ENCODE measurements around the gene AAK1. TPM values are rescaled to one million over a fixed set of nuclear protein-coding genes. Genes with fewer than 3 reads are reported as not detected.
"Not testable (repeated sequence)": the region's sequence is repeated elsewhere in the genome, so short reads cannot be mapped to it uniquely, and the experiment has no call there.

AAK1 gene
- total RNA-seq, 1 donor from 2014 or later: 108 TPM

DNA sequence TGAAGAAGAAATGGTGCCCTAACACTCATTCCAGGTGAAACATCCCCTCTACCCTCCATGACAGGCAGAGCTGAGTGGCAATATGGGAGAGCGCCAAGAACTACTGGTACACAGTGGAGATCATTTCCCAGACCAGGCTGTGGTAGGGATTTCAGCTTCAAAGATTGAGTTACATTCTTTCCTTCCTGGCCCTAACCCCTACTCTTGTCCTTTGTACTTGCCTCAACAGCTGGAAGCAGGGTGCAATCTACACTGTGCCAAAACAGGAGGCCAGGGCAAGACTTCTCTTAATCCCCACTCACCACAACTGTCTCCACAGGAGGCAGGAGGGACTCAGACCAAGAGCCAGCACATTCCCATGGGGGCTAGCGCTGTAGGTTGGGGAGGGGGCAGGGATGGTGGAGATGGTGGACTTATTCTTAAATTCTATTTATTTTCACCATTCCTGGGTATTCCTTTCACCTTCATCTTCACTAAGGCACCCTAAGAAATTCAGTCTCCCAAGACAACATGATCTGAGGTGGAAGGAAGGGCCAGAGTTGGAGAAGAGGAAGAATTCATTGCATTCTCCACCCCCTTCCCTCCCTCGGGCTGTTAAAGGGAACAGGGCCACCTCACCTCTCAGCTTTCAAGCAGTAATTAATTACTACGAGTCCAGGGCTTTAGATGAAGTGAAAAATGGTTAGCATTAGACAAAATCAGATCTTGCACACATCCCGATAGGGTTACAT, 65.9 kb downstream of the AAK1 start:
- FAIRE-seq: no peak
- H3K27ac Mint-ChIP-seq (ENCODE audit: unreplicated experiment): no peak overlapping the region
- H3K4me3 Mint-ChIP-seq (ENCODE audit: unreplicated experiment): peak overlapping the region; percentile 17

DNA sequence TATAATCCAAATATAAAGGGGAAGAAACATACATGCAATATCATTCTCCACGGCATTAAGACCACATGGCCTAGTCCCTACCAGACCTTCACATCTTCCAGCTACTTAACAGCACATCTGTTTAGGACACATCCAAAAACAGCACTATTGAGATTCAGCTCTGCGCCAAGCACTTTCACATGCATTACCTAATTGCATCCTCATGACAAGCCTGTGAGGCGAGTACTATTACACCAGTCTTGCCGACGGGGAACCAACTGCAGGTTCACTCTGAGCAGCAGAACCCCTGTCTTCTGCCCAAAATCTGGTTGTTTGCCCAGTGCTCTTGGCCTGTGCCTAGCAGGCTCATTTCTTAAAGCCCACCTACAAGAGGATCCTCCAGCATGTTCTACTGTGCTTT, 66.7 kb downstream of the AAK1 start:
- no peak overlapping the region for H3K9ac ChIP-seq (ENCODE audit: low read length)
- Mint-ChIP-seq H3K36me3 (ENCODE audit: low read depth, unreplicated experiment) (peaks cover 5% of the 10 kb centered on the region), H3K27me3 (ENCODE audit: low read depth, unreplicated experiment) (no peaks in the 10 kb centered on the region), H3K4me1 (ENCODE audit: low read depth, unreplicated experiment) (peaks cover 64% of the 10 kb centered on the region), H3K27ac (ENCODE audit: unreplicated experiment) (no peak overlapping the region), H3K4me3 (ENCODE audit: unreplicated experiment) (no peak overlapping the region), H3K9me3 (ENCODE audit: unreplicated experiment) (no peaks in the 10 kb centered on the region)
- no peak overlapping the region for H3K4me2 ChIP-seq (ENCODE audit: low read length)
- peaks cover 6% of the 10 kb centered on the region for H3K4me1 ChIP-seq (ENCODE audit: insufficient read depth, low read length)
- no peaks in the 10 kb centered on the region for H3K9me3 ChIP-seq (ENCODE audit: insufficient read depth, low read depth, low read length)
- no peak overlapping the region for H3K4me3 ChIP-seq (ENCODE audit: insufficient read depth, low read depth, low read length)
- H3K36me3 ChIP-seq (ENCODE audit: insufficient read depth, low read length): no peaks in the 10 kb centered on the region
- DNase-seq (ENCODE audit: low read depth): no peak
- no peak overlapping the region for H2AFZ ChIP-seq (ENCODE audit: low read depth, low read length)
- H3K27ac ChIP-seq (ENCODE audit: low read depth, low read length): no peak overlapping the region
- H3K79me2 ChIP-seq (ENCODE audit: insufficient read depth, low read length): peaks cover 88% of the 10 kb centered on the region
- H3K27me3 ChIP-seq (ENCODE audit: insufficient read depth, low read length): no peaks in the 10 kb centered on the region
- no peak for FAIRE-seq
- peaks cover 85% of the 10 kb centered on the region for H4K20me1 ChIP-seq (ENCODE audit: insufficient read depth, low read length)
- TF ChIP-seq, protein P1, sequence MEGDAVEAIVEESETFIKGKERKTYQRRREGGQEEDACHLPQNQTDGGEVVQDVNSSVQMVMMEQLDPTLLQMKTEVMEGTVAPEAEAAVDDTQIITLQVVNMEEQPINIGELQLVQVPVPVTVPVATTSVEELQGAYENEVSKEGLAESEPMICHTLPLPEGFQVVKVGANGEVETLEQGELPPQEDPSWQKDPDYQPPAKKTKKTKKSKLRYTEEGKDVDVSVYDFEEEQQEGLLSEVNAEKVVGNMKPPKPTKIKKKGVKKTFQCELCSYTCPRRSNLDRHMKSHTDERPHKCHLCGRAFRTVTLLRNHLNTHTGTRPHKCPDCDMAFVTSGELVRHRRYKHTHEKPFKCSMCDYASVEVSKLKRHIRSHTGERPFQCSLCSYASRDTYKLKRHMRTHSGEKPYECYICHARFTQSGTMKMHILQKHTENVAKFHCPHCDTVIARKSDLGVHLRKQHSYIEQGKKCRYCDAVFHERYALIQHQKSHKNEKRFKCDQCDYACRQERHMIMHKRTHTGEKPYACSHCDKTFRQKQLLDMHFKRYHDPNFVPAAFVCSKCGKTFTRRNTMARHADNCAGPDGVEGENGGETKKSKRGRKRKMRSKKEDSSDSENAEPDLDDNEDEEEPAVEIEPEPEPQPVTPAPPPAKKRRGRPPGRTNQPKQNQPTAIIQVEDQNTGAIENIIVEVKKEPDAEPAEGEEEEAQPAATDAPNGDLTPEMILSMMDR (IDR thresholded peaks at IDR 0.05; ENCODE audit: insufficient read depth, low read depth, low read length): no peak
- no peak for TF ChIP-seq EZH2 (IDR thresholded peaks at IDR 0.05; ENCODE audit: insufficient read depth, low read length)

More for the DNA sequence above, 65.9 kb downstream of the AAK1 start:
- H3K27me3 Mint-ChIP-seq (ENCODE audit: low read depth, unreplicated experiment): no peaks in the 10 kb centered on the region
- peaks cover 5% of the 10 kb centered on the region for H3K36me3 Mint-ChIP-seq (ENCODE audit: low read depth, unreplicated experiment)
- H3K9me3 Mint-ChIP-seq (ENCODE audit: unreplicated experiment): no peaks in the 10 kb centered on the region
- peaks cover 68% of the 10 kb centered on the region for H3K4me1 Mint-ChIP-seq (ENCODE audit: low read depth, unreplicated experiment)
- H3K4me3 ChIP-seq (ENCODE audit: insufficient read depth, low read depth, low read length): no peak overlapping the region
- H3K27me3 ChIP-seq (ENCODE audit: insufficient read depth, low read length): no peaks in the 10 kb centered on the region
- no peak overlapping the region for H2AFZ ChIP-seq (ENCODE audit: low read depth, low read length)
- peaks cover 90% of the 10 kb centered on the region for H3K79me2 ChIP-seq (ENCODE audit: insufficient read depth, low read length)
- H3K36me3 ChIP-seq (ENCODE audit: insufficient read depth, low read length): no peaks in the 10 kb centered on the region
- no peak overlapping the region for H3K4me2 ChIP-seq (ENCODE audit: low read length)
- H3K9ac ChIP-seq (ENCODE audit: low read length): no peak overlapping the region
- H3K4me1 ChIP-seq (ENCODE audit: insufficient read depth, low read length): peaks cover 13% of the 10 kb centered on the region
- no peak overlapping the region for H3K27ac ChIP-seq (ENCODE audit: low read depth, low read length)
- no peaks in the 10 kb centered on the region for H3K9me3 ChIP-seq (ENCODE audit: insufficient read depth, low read depth, low read length)
- no peak for DNase-seq (ENCODE audit: low read depth)
- peaks cover 86% of the 10 kb centered on the region for H4K20me1 ChIP-seq (ENCODE audit: insufficient read depth, low read length)
- TF ChIP-seq EZH2 (IDR thresholded peaks at IDR 0.05; ENCODE audit: insufficient read depth, low read length): no peak
- TF ChIP-seq, protein P1 (IDR thresholded peaks at IDR 0.05; ENCODE audit: insufficient read depth, low read depth, low read length): no peak

DNA sequence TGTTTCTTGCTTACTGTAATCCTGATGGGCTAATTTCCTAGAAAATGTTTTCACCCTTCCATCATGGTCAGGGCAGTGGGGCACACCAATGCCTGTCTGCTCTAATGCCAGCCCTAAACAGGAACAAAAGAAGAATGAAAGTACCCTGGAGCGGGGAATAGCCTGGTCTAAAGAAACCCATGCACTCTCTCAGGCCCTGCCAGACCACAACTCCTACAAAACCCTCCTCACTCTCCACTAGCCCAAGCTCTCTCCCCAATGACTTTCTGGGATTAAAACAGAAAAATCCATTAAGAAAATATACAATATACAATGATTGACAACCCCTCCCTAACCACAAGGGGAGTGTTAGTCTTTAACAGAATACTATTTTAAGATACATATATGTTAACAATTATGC, 67.6 kb downstream of the AAK1 start:
- no peak for DNase-seq (ENCODE audit: low read depth)
- no peaks in the 10 kb centered on the region for H3K9me3 Mint-ChIP-seq (ENCODE audit: unreplicated experiment)

DNA sequence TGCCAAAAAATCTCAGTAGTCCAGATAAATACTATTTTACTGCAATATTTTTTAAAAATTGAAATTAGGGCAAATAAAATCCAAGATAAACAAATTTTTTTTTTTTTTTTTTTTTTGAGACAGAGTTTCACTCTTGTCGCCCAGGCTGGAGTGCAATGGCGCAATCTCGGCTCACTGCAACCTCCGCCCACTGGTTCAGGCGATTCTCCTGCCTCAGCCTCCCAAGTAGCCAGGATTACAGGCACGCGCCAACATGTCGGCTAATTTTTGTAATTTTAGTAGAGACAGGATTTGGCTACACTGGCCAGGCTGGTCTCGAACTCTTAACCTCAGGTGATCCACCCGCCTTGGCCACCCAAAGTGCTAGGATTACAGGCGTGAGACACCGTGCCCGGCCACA, 68.2 kb downstream of the AAK1 start:
- H3K9me3 Mint-ChIP-seq (ENCODE audit: unreplicated experiment); H2AFZ ChIP-seq (ENCODE audit: low read depth, low read length); H3K4me3 ChIP-seq (ENCODE audit: insufficient read depth, low read depth, low read length); FAIRE-seq; H3K27ac Mint-ChIP-seq (ENCODE audit: unreplicated experiment); H3K9ac ChIP-seq (ENCODE audit: low read length); H3K4me3 Mint-ChIP-seq (ENCODE audit: unreplicated experiment); H3K36me3 Mint-ChIP-seq (ENCODE audit: low read depth, unreplicated experiment); H3K36me3 ChIP-seq (ENCODE audit: insufficient read depth, low read length); H3K27me3 ChIP-seq (ENCODE audit: insufficient read depth, low read length); H3K27ac ChIP-seq (ENCODE audit: low read depth, low read length); DNase-seq (ENCODE audit: low read depth); H3K27me3 Mint-ChIP-seq (ENCODE audit: low read depth, unreplicated experiment); H3K4me2 ChIP-seq (ENCODE audit: low read length); H3K4me1 ChIP-seq (ENCODE audit: insufficient read depth, low read length); H3K9me3 ChIP-seq (ENCODE audit: insufficient read depth, low read depth, low read length): not testable (repeated sequence)
- Histone ChIP-seq H4K20me1 (ENCODE audit: insufficient read depth, low read length) (peaks cover 90% of the 10 kb centered on the region), H3K79me2 (ENCODE audit: insufficient read depth, low read length) (peaks cover 93% of the 10 kb centered on the region)
- peaks cover 62% of the 10 kb centered on the region for H3K4me1 Mint-ChIP-seq (ENCODE audit: low read depth, unreplicated experiment)

More for the DNA sequence above, 67.6 kb downstream of the AAK1 start:
- Histone ChIP-seq H3K79me2 (ENCODE audit: insufficient read depth, low read length) (peaks cover 93% of the 10 kb centered on the region), H3K36me3 (ENCODE audit: insufficient read depth, low read length) (no peaks in the 10 kb centered on the region), H2AFZ (ENCODE audit: low read depth, low read length) (no peak overlapping the region), H3K4me2 (ENCODE audit: low read length) (no peak overlapping the region), H3K27me3 (ENCODE audit: insufficient read depth, low read length) (no peaks in the 10 kb centered on the region), H4K20me1 (ENCODE audit: insufficient read depth, low read length) (peaks cover 89% of the 10 kb centered on the region), H3K9ac (ENCODE audit: low read length) (no peak overlapping the region), H3K4me3 (ENCODE audit: insufficient read depth, low read depth, low read length) (no peak overlapping the region), H3K4me1 (ENCODE audit: insufficient read depth, low read length) (no peaks in the 10 kb centered on the region), H3K9me3 (ENCODE audit: insufficient read depth, low read depth, low read length) (no peaks in the 10 kb centered on the region), H3K27ac (ENCODE audit: low read depth, low read length) (no peak overlapping the region)
- no peak for FAIRE-seq
- peaks cover 5% of the 10 kb centered on the region for H3K36me3 Mint-ChIP-seq (ENCODE audit: low read depth, unreplicated experiment)
- no peak overlapping the region for H3K4me3 Mint-ChIP-seq (ENCODE audit: unreplicated experiment)
- no peak for TF ChIP-seq EZH2 (IDR thresholded peaks at IDR 0.05; ENCODE audit: insufficient read depth, low read length)
- TF ChIP-seq, protein P1 (IDR thresholded peaks at IDR 0.05; ENCODE audit: insufficient read depth, low read depth, low read length): no peak
- H3K27me3 Mint-ChIP-seq (ENCODE audit: low read depth, unreplicated experiment): no peaks in the 10 kb centered on the region
- H3K4me1 Mint-ChIP-seq (ENCODE audit: low read depth, unreplicated experiment): peaks cover 63% of the 10 kb centered on the region
- no peak overlapping the region for H3K27ac Mint-ChIP-seq (ENCODE audit: unreplicated experiment)

Measured in astrocyte (in vitro differentiated cells and primary cell).